ENCODE data around the gene DHRS11.
"Not testable (repeated sequence)": the region's sequence is repeated elsewhere in the genome, so short reads cannot be mapped to it uniquely, and the experiment has no call there.

The DHRS11 gene

GRCh38 chr17:36597866-36598777, 6.4 kb downstream of the DHRS11 start:
- H3K4me1 ChIP-seq (ENCODE audit: control insufficient read depth, insufficient read depth, low read length): peaks cover 11% of the 10 kb centered on the region
- H3K36me3 ChIP-seq (ENCODE audit: control insufficient read depth, insufficient read depth, low read length): peaks cover 11% of the 10 kb centered on the region
- H3K27me3 ChIP-seq (ENCODE audit: control insufficient read depth, insufficient read depth, low read length): no peaks in the 10 kb centered on the region
- H3K9ac ChIP-seq (ENCODE audit: low read depth, low read length): no peak overlapping the region
- H3K9me3 ChIP-seq (ENCODE audit: control insufficient read depth, insufficient read depth, low read length): no peaks in the 10 kb centered on the region
- no peak overlapping the region for H3K4me3 ChIP-seq (ENCODE audit: low read depth, low read length)

- Histone ChIP-seq H3K27me3 (ENCODE audit: control insufficient read depth, insufficient read depth, low read length) (no peaks in the 10 kb centered on the region), H3K9ac (ENCODE audit: low read depth, low read length) (no peak overlapping the region), H3K36me3 (ENCODE audit: control insufficient read depth, insufficient read depth, low read length) (peaks cover 11% of the 10 kb centered on the region), H3K4me3 (ENCODE audit: low read depth, low read length) (no peak overlapping the region), H3K9me3 (ENCODE audit: control insufficient read depth, insufficient read depth, low read length) (no peaks in the 10 kb centered on the region), H3K4me1 (ENCODE audit: control insufficient read depth, insufficient read depth, low read length) (peaks cover 7% of the 10 kb centered on the region)
These were observed 7.3 kb downstream of the DHRS11 start for GRCh38 chr17:36598951-36599401.

DNA sequence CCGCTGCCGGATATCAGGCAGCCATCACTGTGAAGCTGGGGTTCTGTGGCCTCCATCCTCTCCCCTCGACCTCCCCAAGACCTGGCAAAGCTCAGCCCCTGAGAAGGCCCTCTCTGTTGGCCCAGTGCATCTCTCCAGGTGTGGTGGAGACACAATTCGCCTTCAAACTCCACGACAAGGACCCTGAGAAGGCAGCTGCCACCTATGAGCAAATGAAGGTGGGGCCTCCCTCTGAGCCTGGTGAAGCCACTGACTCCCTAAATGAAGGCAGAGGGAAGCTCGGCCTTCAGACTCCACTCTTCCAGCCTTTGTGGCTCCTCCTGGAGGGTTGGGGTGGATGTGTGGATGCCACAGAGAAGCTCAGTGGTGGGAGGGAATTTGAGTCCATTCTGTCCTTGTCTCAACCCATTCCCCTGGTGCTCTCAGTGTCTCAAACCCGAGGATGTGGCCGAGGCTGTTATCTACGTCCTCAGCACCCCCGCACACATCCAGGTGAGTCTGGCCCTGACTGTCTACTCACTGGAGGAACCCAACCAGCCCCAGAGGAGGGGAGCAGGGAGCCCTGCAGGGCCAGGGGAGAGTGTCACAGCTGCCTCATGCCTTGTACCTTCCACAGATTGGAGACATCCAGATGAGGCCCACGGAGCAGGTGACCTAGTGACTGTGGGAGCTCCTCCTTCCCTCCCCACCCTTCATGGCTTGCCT, 8.0 kb downstream of the DHRS11 start:
- H3K4me3 ChIP-seq (ENCODE audit: low read depth, low read length): no peak overlapping the region
- H3K36me3 ChIP-seq (ENCODE audit: control insufficient read depth, insufficient read depth, low read length): peaks cover 11% of the 10 kb centered on the region
- H3K9me3 ChIP-seq (ENCODE audit: control insufficient read depth, insufficient read depth, low read length): no peaks in the 10 kb centered on the region
- H3K27me3 ChIP-seq (ENCODE audit: control insufficient read depth, insufficient read depth, low read length): no peaks in the 10 kb centered on the region
- H3K4me1 ChIP-seq (ENCODE audit: control insufficient read depth, insufficient read depth, low read length): peaks cover 9% of the 10 kb centered on the region
- no peak overlapping the region for H3K9ac ChIP-seq (ENCODE audit: low read depth, low read length)

- H3K9me3 ChIP-seq (ENCODE audit: control insufficient read depth, insufficient read depth, low read length): no peaks in the 10 kb centered on the region
- peaks cover 7% of the 10 kb centered on the region for H3K36me3 ChIP-seq (ENCODE audit: control insufficient read depth, insufficient read depth, low read length)
- peaks cover 9% of the 10 kb centered on the region for H3K4me1 ChIP-seq (ENCODE audit: control insufficient read depth, insufficient read depth, low read length)
- no peaks in the 10 kb centered on the region for H3K27me3 ChIP-seq (ENCODE audit: control insufficient read depth, insufficient read depth, low read length)
- H3K9ac ChIP-seq (ENCODE audit: low read depth, low read length): peak overlapping the region; percentile 47
- H3K4me3 ChIP-seq (ENCODE audit: low read depth, low read length): peak overlapping the region; percentile 94
These were observed 8.8 kb downstream of the DHRS11 start for GRCh38 chr17:36600465-36600864.

GRCh38 chr17:36600936-36601302, 9.2 kb downstream of the DHRS11 start:
- H3K4me3 ChIP-seq (ENCODE audit: low read depth, low read length): peak overlapping the region; percentile 94
- peak overlapping the region; percentile 27 for H3K9ac ChIP-seq (ENCODE audit: low read depth, low read length)
- H3K9me3 ChIP-seq (ENCODE audit: control insufficient read depth, insufficient read depth, low read length): no peaks in the 10 kb centered on the region
- H3K36me3 ChIP-seq (ENCODE audit: control insufficient read depth, insufficient read depth, low read length): peaks cover 4% of the 10 kb centered on the region
- H3K4me1 ChIP-seq (ENCODE audit: control insufficient read depth, insufficient read depth, low read length): peaks cover 9% of the 10 kb centered on the region
- H3K27me3 ChIP-seq (ENCODE audit: control insufficient read depth, insufficient read depth, low read length): no peaks in the 10 kb centered on the region

DNA sequence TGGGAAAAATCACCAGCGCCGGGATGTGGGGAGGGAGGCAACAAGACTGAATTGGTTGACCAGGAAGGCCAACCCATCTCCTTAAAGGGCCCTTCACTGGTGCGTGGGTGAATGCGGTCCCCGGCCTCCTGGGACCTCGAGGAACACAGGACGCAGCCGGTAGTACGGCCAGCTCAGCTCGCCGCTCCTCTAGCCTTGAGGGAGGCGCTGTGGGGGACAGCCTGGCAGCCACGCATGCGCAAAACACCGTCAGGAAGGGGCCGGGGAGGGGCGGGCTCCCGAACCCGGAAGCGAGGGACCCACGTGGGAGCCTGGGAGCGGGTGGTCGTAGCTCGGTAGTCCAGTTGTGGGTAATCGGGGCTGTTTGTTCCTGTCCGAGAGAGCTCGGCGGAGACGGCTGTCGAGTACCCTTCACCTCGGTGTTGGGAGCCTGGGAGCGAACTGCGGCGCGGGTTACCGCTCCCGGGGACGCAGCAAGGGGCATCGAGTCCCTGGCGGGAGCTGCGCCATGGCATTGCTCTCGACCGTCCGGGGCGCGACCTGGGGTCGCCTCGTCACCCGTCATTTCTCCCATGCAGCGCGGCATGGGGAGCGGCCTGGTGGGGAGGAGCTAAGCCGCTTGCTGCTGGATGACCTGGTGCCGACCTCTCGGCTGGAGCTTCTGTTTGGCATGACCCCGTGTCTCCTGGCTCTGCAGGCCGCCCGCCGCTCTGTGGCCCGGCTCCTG, 9.8 kb downstream of the DHRS11 start, which contains the start of gene MRM1:
TSS of gene MRM1 (plus strand) at position 281 of the 727 bp plus-strand sequence. CDS start at position 509, 228 bp downstream.
- Histone ChIP-seq H3K27me3 (ENCODE audit: control insufficient read depth, insufficient read depth, low read length) (no peaks in the 10 kb centered on the region), H3K4me1 (ENCODE audit: control insufficient read depth, insufficient read depth, low read length) (peaks cover 9% of the 10 kb centered on the region), H3K4me3 (ENCODE audit: low read depth, low read length) (peak within 1 kb of the TSS; percentile 94), H3K9me3 (ENCODE audit: control insufficient read depth, insufficient read depth, low read length) (no peaks in the 10 kb centered on the region), H3K36me3 (ENCODE audit: control insufficient read depth, insufficient read depth, low read length) (peaks cover 4% of the 10 kb centered on the region), H3K9ac (ENCODE audit: low read depth, low read length) (peak within 1 kb of the TSS; percentile 90)

DNA sequence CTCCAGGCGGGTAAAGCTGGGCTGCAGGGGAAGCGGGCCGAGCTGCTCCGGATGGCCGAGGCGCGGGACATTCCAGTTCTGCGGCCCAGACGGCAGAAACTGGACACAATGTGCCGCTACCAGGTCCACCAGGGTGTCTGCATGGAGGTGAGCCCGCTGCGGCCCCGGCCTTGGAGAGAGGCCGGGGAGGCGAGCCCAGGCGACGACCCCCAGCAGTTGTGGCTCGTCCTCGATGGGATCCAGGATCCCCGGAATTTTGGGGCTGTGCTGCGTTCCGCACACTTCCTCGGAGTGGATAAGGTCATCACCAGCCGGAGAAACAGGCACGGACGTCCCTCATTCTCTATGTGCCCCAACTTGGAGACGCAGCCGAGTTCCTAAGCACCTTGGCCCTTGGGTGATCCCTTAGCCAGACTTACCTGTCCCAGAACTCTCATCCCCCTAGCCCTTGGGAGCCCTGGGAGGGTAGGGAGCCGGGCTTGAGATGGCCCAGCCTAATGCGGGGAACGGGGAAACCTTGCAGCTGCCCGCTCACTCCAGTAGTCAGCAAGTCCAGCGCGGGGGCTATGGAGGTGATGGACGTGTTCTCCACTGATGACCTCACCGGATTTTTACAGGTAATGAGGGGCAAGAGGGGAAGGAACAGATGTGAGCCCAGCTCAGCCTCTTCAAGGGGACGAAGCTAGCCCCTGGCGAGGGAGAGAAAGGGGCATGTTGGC, 10.5 kb downstream of the DHRS11 start:
- Histone ChIP-seq H3K36me3 (ENCODE audit: control insufficient read depth, insufficient read depth, low read length) (peaks cover 4% of the 10 kb centered on the region), H3K9ac (ENCODE audit: low read depth, low read length) (peak overlapping the region; percentile 90), H3K9me3 (ENCODE audit: control insufficient read depth, insufficient read depth, low read length) (no peaks in the 10 kb centered on the region), H3K4me3 (ENCODE audit: low read depth, low read length) (peak overlapping the region; percentile 94), H3K4me1 (ENCODE audit: control insufficient read depth, insufficient read depth, low read length) (peaks cover 9% of the 10 kb centered on the region), H3K27me3 (ENCODE audit: control insufficient read depth, insufficient read depth, low read length) (no peaks in the 10 kb centered on the region)

GRCh38 chr17:36602924-36603384, 11.3 kb downstream of the DHRS11 start:
- Histone ChIP-seq H3K4me1 (ENCODE audit: control insufficient read depth, insufficient read depth, low read length) (peaks cover 9% of the 10 kb centered on the region), H3K9me3 (ENCODE audit: control insufficient read depth, insufficient read depth, low read length) (no peaks in the 10 kb centered on the region), H3K27me3 (ENCODE audit: control insufficient read depth, insufficient read depth, low read length) (no peaks in the 10 kb centered on the region), H3K36me3 (ENCODE audit: control insufficient read depth, insufficient read depth, low read length) (peaks cover 4% of the 10 kb centered on the region), H3K9ac (ENCODE audit: low read depth, low read length) (peak overlapping the region; percentile 90), H3K4me3 (ENCODE audit: low read depth, low read length) (peak overlapping the region; percentile 94)

- H3K36me3 ChIP-seq (ENCODE audit: control insufficient read depth, insufficient read depth, low read length); H3K27me3 ChIP-seq (ENCODE audit: control insufficient read depth, insufficient read depth, low read length); H3K9ac ChIP-seq (ENCODE audit: low read depth, low read length); H3K9me3 ChIP-seq (ENCODE audit: control insufficient read depth, insufficient read depth, low read length); H3K4me3 ChIP-seq (ENCODE audit: low read depth, low read length): not testable (repeated sequence)
- H3K4me1 ChIP-seq (ENCODE audit: control insufficient read depth, insufficient read depth, low read length): peaks cover 12% of the 10 kb centered on the region
These were observed 13.3 kb downstream of the DHRS11 start for GRCh38 chr17:36605028-36605427.

DNA sequence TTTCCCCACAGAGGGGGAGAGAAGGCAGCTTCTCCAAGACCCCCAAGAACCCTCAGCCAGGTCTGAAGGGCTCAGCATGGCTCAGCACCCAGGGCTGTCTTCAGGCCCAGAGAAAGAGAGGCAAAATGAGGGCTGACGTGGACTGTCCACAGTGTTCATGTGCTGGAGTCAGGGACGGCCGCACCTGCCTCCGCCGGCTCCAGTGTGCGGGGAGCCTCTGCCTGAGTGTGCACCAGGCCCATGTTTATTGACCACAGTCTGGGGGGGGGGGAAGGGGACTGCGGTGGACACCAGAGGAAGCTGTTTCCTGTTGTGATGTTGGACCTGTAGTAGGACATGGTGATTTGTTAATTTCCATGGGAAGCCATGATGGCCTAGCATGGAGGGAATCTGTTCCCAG, 16.6 kb downstream of the DHRS11 start:
- Histone ChIP-seq H3K9ac (ENCODE audit: low read depth, low read length) (no peak overlapping the region), H3K4me3 (ENCODE audit: low read depth, low read length) (no peak overlapping the region), H3K4me1 (ENCODE audit: control insufficient read depth, insufficient read depth, low read length) (peaks cover 10% of the 10 kb centered on the region), H3K36me3 (ENCODE audit: control insufficient read depth, insufficient read depth, low read length) (peaks cover 2% of the 10 kb centered on the region), H3K27me3 (ENCODE audit: control insufficient read depth, insufficient read depth, low read length) (no peaks in the 10 kb centered on the region), H3K9me3 (ENCODE audit: control insufficient read depth, insufficient read depth, low read length) (no peaks in the 10 kb centered on the region)
